HG03565 (cell line): ENCODE measurements around the gene RASSF10.

ENCODE experiments used
- ATAC-seq: cut with Tn5 transposase; IDR thresholded peaks from one replicate; pipeline ENCODE4 v1.9.1; 2021; ENCODE audit warnings: mild to moderate bottlenecking, moderate library complexity; ENCODE audit not compliant: unreplicated experiment

The RASSF10 gene

GRCh38 chr11:13008625-13009475 is at the start of gene RASSF10:
Gene RASSF10 (plus strand): TSS chr11:13009316. CDS start chr11:13009577, 261 bp downstream.
- no peak for ATAC-seq

GRCh38 chr11:12961615-12962014 is 47.5 kb upstream of the RASSF10 start:
- ATAC-seq, result no peak

- ATAC-seq, result no peak
Observed at GRCh38 chr11:12962306-12962705, 46.8 kb upstream of the RASSF10 start.

- no peak for ATAC-seq
Observed at GRCh38 chr11:12963051-12963450, 46.1 kb upstream of the RASSF10 start.

DNA sequence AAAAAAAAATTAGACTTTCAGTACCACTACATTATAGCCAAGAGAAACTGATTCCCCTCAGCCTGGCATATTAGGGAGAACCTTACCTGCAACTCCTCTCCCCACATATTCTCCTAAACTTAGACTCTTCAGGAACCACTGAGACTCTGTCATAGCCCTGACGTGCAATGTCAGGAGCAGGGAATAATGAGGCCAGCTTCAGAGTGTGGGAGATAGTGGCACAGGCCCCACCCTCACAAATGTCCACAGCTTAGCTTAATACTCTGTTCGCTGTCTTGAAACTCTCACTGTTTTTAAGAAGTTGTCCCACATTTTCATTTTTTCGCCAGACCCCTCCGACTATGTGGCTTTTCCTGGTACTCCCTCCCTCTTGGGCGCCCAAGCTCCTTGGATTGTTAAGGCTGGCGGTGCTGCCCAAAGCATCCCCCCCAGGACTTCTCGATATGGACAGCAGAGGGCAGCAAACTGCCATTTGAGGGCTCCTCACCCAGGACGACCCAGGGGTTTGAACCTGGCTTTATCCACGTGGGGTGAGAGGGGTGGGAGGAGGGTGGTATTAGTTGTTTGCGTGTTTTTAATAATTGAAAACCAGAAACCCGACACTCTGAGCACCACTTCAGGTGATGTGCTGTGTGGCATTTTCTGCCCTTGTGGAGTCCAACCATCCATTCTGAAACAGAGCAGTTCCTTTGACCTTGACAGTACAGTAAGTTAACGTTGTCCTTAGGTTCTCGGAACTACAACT is 45.2 kb upstream of the RASSF10 start:
- ATAC-seq, result no peak

GRCh38 chr11:12964650-12965049 is 44.5 kb upstream of the RASSF10 start:
- no peak for ATAC-seq

GRCh38 chr11:12966002-12966401 is 43.1 kb upstream of the RASSF10 start:
- no peak for ATAC-seq

DNA sequence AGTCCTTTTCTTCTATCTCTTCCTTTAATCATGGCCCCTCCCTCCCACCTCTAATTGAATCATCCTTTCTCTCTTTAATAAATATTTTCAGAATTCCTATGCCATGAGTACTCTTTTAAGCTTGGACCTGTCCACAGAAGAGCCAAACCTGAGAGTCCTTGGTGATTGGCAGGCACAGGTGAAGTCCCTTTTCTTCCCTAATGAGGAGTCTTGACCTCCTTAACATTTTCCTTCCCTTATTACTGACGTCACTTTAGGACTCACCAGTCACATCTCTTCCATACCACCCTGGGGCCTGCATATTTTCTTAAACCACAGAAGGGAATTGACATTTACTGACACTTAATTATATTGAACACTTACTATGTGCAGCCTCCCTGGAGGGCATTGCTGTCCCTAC is 41.0 kb upstream of the RASSF10 start:
- no peak for ATAC-seq

GRCh38 chr11:12968826-12969225 is 40.3 kb upstream of the RASSF10 start:
- ATAC-seq, result no peak

GRCh38 chr11:12971955-12972354 is 37.2 kb upstream of the RASSF10 start:
- ATAC-seq, result no peak

- ATAC-seq, result no peak
Observed at GRCh38 chr11:12973528-12974181, 35.5 kb upstream of the RASSF10 start.

DNA sequence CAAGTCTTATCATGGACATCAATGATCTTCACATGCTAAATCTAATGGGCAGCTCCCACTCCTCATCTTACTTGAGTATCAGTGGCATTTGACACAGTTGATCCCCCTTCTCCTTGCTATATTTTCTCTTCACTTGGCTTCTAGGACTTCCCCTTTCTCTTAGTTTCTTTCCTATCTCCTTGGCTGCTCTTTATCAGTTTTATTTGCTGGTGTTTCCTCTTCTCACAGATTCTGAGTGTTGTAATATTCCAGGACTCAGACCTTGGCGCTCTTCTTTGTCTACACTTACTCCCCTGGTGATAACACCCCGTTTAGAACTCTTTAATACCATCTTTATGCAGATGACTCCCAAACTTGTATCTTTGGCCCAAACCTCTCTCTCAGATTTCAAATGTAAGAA is 33.9 kb upstream of the RASSF10 start:
- ATAC-seq, result no peak

DNA sequence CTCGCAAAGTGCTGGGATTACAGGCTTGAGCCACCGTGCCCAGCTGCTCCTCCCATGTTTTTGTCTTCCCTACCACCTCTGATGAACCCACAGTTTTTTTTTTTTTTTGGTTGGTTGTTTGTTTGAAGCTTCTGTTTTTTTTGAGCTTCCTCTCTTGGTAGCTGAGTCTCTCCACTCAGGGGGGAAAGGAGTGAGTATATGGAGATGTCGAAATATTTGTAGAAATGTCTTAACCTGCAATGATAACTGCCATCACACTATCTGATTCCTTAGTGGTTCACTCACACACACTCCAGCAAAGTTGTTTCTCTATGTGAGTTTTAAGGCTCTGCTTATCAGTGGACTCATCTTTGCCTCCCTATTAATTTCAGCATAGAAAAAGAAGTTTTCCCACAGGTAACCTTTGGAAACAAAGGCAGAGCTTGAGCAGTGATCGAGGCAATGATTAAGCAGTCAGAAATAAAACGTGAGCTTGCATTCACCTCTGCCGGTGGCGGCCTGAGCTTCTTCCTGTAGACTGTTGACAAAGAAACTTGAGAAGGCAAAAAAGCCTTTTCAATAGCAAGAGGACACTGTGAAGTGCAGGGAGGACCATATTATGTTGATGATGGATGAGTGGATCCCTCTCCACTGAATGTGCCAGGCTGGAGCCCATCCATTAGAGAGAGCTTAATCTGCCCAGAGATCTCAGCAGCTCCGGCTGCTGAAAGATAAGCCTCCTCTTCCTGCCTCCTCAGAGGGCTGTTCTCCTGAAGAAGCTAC is 29.0 kb upstream of the RASSF10 start:
- no peak for ATAC-seq

GRCh38 chr11:12981676-12982522 is 27.2 kb upstream of the RASSF10 start:
- ATAC-seq, result no peak

DNA sequence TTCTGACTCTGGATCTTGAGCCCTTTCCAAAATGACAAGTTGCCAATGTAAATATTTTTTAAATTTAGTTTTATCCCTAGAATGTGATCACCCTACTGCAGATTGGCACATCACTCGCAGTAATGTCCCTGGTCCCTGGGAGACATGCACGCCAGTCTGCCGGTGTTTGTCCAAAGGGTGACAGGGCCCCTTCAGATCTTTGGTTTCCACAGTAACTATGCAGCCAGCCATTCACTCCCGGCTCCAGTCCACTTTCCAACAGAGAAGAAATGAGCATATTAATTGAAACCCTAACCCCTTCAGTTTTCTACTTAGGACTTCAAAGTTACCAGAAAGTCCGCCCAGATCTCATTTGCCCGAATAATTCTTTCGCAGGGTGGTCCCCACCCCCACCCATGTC is 25.8 kb upstream of the RASSF10 start:
- no peak for ATAC-seq

DNA sequence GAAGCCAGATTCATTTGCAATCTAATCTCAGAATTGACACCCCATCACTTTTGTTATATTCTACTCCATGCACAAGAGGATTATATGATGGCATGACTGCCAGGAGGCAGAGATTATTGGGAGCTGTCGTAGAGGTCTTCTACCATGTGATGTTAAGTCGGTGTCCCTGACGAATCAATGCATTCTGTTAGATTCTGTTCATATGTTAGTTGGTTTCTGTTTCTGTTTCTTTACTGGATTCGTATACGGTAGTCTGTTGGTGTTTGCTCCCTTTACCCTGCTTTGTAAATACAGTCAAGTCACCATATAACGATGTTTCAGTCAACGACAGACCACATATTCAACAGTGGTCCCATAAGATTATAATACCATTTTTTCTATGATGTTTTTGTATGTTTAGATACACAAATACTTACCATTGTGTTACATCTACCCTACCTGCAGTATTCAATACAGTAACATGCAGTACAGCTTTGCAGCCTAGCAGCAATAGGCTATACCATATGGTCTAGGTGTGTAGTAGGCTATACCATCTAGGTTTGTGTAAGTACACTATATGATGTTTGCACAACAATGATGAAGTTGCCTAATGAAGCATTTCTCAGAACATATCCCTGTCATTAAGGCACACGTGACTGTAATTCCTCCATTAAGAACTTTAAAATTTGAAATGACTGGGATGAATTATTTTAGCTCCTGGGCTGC is 22.8 kb upstream of the RASSF10 start:
- no peak for ATAC-seq

GRCh38 chr11:12989428-12990161 is 19.5 kb upstream of the RASSF10 start:
- ATAC-seq, result no peak

- no peak for ATAC-seq
Observed at GRCh38 chr11:12990162-12990480, 19.0 kb upstream of the RASSF10 start.

- ATAC-seq, result no peak
Observed at GRCh38 chr11:12991426-12991825, 17.7 kb upstream of the RASSF10 start.
